GM12891 (cell line): Measurements from ENCODE around the gene ZNF747.

Experiments used
- DNase-seq: peaks from one replicate; pipeline ENCODE4 v3.0.0; 2011; ENCODE audit warnings: low spot score; ENCODE audit not compliant: insufficient read length
- FAIRE-seq: peaks from 2 replicates; lab custom pipeline; 2011; peaks lifted over from hg19 to GRCh38; lab: Jason Lieb, UNC
- PAX5 ChIP-seq: IDR thresholded peaks from 2 replicates; pipeline ENCODE4 v1.6.1; 2011; ENCODE audit warnings: low read length, moderate library complexity, mild to moderate bottlenecking; ENCODE audit not compliant: insufficient read depth, severe bottlenecking
- POLR2A ChIP-seq: IDR thresholded peaks from 2 replicates; pipeline ENCODE4 v1.6.1; 2011; ENCODE audit warnings: low read depth, low read length, control low read depth
- POLR2AphosphoS5 ChIP-seq: IDR thresholded peaks from 2 replicates; pipeline ENCODE4 v1.6.1; 2011; ENCODE audit warnings: low read depth, low read length, control low read depth
- POU2F2 ChIP-seq: IDR thresholded peaks from 2 replicates; pipeline ENCODE4 v1.6.1; 2011; ENCODE audit warnings: low read depth, mild to moderate bottlenecking, control low read depth, low read length, moderate library complexity
- SPI1 ChIP-seq: IDR thresholded peaks from 2 replicates; pipeline ENCODE4 v1.6.1; 2011; ENCODE audit warnings: low read depth, low read length, control low read depth
- TAF1 ChIP-seq: IDR thresholded peaks from 2 replicates; pipeline ENCODE4 v1.6.1; 2011; ENCODE audit warnings: low read depth, low read length, control low read depth

The ZNF747 gene

GRCh38 chr16:30491229-30491628, 43.4 kb downstream of the ZNF747 start:
- no peak for TF ChIP-seq POLR2A
- TF ChIP-seq PAX5 = no peak
- no peak for TF ChIP-seq SPI1
- no peak for TF ChIP-seq TAF1
- no peak for TF ChIP-seq POLR2AphosphoS5
- TF ChIP-seq POU2F2 = no peak
- DNase-seq = no peak
- no peak for FAIRE-seq

DNA sequence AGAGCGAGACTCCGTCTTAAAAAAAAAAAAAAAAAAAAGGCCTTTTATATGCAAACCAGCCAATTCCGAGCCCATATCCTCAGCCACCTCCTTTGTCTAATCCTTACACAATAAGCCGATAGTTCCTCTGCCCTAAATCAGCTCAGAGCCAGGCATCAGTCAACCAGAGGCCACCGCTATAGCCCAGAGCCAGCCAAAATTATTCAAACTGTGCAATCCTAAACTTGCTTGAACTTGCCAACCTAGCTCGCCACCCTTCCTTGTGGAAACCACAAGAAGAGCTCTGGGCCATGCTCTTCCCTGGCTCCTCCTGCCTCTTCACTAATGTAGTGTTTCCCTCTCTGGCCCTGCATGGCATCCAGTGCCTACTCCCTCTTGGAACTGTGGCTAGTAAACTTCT, 44.4 kb downstream of the ZNF747 start:
- TF ChIP-seq SPI1 = no peak
- no peak for TF ChIP-seq POU2F2
- TF ChIP-seq TAF1 = no peak
- no peak for TF ChIP-seq POLR2A
- TF ChIP-seq POLR2AphosphoS5 = no peak
- no peak for TF ChIP-seq PAX5
- FAIRE-seq (no peak), DNase-seq (no peak)

DNA sequence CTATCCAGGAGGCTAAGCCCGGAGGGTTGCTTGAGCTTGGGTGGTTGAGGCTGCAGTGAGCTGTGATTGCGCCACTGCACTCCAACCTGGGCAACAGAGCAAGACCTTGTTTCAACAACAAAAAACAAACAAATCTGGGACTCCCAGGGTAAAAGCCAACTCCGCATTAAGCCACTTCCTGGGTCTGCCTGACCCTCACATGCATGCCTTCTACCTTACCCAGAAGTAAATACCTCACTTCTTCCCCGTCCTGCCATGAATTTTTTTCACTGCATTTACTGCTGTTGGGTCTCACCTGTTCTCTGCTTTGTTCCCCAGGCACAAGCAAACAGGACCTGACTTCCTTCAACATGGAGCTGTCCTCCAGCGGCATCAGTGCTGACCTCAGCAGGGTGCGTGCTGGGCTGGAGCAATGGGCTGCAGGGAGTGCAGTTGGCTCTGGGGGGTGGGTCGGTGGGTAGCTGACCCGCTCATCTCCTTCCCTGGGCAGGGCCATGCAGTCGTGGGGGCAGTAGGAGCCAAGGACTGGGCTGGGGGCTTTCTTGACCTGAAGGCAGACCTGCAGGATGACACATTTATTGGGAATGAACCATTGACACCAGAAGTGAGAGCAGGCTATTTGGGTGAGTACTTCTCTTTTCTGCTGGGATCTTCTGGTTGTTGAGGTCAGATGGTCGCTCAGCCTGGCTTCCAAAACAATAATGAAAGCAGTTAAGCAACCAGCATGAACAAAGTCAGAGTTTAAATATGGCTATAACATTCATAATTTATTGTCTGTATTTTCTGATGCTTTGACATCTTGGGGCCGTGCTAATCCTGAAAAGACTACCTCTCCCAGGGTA, 45.7 kb downstream of the ZNF747 start:
- DNase-seq (no peak), FAIRE-seq (no peak)
- TF ChIP-seq POLR2A (no peak), TAF1 (no peak), POLR2AphosphoS5 (no peak), SPI1 (no peak), POU2F2 (no peak), PAX5 (no peak)

GRCh38 chr16:30485818-30486436, 48.7 kb downstream of the ZNF747 start:
- no peak for FAIRE-seq
- TF ChIP-seq SPI1 (no peak), TAF1 (no peak), PAX5 (no peak), POLR2AphosphoS5 (no peak), POU2F2 (no peak), POLR2A (no peak)
- DNase-seq = no peak

DNA sequence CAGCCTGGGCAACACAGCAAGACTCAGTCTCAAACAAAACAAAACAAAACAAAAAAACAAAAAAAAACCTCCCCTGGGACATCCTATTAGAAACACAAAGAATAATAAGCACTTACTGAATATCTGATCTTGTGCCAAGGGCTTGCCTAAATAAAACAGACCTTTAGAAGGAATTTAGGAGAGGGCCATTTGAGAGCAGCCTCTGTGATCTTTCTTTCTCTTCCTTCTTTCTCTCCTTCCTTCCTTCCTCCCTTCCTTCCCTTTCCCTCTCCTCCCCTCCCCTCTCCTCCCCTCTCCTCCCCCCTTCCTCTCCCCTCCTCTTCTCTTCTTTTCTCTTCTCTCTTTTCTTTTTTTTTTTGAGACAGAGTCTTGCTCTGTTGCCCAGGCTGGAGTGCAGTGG, 49.8 kb downstream of the ZNF747 start:
- no peak for FAIRE-seq
- no peak for DNase-seq
- no peak for TF ChIP-seq PAX5
- no peak for TF ChIP-seq POLR2AphosphoS5
- TF ChIP-seq TAF1 = no peak
- TF ChIP-seq POU2F2 = no peak
- no peak for TF ChIP-seq POLR2A
- TF ChIP-seq SPI1 = no peak

DNA sequence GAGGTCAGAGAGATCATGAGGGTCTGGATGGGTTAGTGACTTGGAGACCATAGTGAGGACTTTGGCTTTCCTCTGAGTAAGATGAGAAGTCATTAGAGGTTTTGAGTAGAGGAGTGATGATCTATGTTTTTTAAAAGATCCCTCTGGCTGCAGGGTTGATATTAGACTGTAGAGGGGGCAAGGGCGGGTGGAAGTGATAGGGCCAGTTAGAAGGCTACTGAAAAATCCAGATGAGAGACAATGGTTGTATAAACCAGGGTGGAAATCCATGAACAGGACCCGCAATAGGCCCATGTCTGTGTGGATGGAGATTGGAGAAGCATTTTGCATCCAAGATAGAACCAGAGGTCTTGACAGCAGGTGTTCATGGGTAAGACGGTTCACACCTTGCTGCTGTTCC, 52.3 kb downstream of the ZNF747 start:
- DNase-seq = no peak
- FAIRE-seq = no peak
- TF ChIP-seq TAF1 (no peak), PAX5 (no peak), POLR2AphosphoS5 (no peak), SPI1 (no peak), POU2F2 (no peak), POLR2A (no peak)

- TF ChIP-seq PAX5 (no peak), POU2F2 (no peak), POLR2A (no peak), TAF1 (no peak), SPI1 (no peak), POLR2AphosphoS5 (no peak)
- no peak for DNase-seq
Observed at GRCh38 chr16:30481381-30481780, 53.3 kb downstream of the ZNF747 start.

More at GRCh38 chr16:30481381-30481780, 53.3 kb downstream of the ZNF747 start:
- FAIRE-seq = no peak
